Left ventricle myocardium inferior (tissue), 1 donor: ENCODE data around the gene KRTAP5-7. TPM values are rescaled to one million over a fixed set of nuclear protein-coding genes. Genes with fewer than 3 reads are reported as not detected.

Experiments used
- DNase-seq: peaks from one replicate; pipeline ENCODE4 v3.0.0-alpha.2; 2020
- H3K27ac ChIP-seq: fragments of 200-600 bp; replicated peaks from 2 replicates; pipeline ENCODE4 v1.8.0; 2021
- H3K27me3 ChIP-seq: fragments of 200-600 bp; 2 replicates; pipeline ENCODE4 v1.8.0; 2021; ENCODE audit warnings: low read depth
- H3K36me3 ChIP-seq: fragments of 200-600 bp; 2 replicates; pipeline ENCODE4 v1.8.0; 2021
- H3K4me1 ChIP-seq: fragments of 200-600 bp; 2 replicates; pipeline ENCODE4 v1.8.0; 2021
- H3K4me3 ChIP-seq: fragments of 200-600 bp; 2 replicates; pipeline ENCODE4 v1.8.0; 2021; ENCODE audit warnings: mild to moderate bottlenecking, moderate library complexity
- H3K9me3 ChIP-seq: fragments of 200-600 bp; replicated peaks from 2 replicates; pipeline ENCODE4 v1.8.0; 2021
- intact Hi-C: fragments of 100-400 bp; cut with micrococcal nuclease; formaldehyde crosslinking; loops from one replicate; pipeline ENCODE4 v1.11.0; 2022
- total RNA-seq: library from RNA; stranded (reverse); fragmentation: NEBNext Ultra II Directional; extraction: Animal tissue kit (Norgen Biotek cat#: 25700); gene quantifications from one replicate; pipeline ENCODE4 v1.2.1, GENCODE V29; 2021
- TF ChIP-seq, protein P1 (sequence below): fragments of 200-600 bp; IDR thresholded peaks from 2 replicates; pipeline ENCODE4 v1.8.0; 2021; ENCODE audit warnings: antibody characterized with exemption, mild to moderate bottlenecking, borderline replicate concordance
- donor health status: DM: no; HTN: yes; CAD: no; lungs with severe emphysema.

Gene KRTAP5-7
- total RNA-seq, 1 donor from 2014 or later = not detected

DNA sequence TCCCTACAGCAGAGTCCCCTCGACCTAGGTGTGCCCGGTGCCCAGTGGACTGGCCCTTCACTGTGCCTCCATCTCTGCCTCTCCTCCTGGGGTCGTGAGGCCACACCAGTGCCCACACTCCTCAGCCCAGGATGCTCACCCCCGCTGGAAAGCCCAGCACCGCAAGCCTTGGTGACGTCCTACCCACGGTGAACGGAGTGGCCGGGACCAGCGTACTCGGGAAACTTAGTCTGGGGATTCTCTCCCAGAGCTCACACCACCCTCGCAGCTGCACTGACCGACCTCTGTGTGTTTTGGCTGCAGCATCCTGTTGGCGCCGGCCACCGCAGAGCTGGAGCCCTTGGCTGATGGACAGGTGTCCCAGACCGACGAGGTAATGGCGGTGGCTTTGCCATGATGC lies 35.5 kb upstream of the KRTAP5-7 start:
- Histone ChIP-seq H3K27me3 (no peaks in the 10 kb centered on the region), H3K36me3 (peaks cover 65% of the 10 kb centered on the region), H3K9me3 (no peaks in the 10 kb centered on the region), H3K27ac (no peak overlapping the region), H3K4me1 (peaks cover 9% of the 10 kb centered on the region), H3K4me3 (no peak overlapping the region)
- intact Hi-C loops = no loop called here
- TF ChIP-seq, protein P1, sequence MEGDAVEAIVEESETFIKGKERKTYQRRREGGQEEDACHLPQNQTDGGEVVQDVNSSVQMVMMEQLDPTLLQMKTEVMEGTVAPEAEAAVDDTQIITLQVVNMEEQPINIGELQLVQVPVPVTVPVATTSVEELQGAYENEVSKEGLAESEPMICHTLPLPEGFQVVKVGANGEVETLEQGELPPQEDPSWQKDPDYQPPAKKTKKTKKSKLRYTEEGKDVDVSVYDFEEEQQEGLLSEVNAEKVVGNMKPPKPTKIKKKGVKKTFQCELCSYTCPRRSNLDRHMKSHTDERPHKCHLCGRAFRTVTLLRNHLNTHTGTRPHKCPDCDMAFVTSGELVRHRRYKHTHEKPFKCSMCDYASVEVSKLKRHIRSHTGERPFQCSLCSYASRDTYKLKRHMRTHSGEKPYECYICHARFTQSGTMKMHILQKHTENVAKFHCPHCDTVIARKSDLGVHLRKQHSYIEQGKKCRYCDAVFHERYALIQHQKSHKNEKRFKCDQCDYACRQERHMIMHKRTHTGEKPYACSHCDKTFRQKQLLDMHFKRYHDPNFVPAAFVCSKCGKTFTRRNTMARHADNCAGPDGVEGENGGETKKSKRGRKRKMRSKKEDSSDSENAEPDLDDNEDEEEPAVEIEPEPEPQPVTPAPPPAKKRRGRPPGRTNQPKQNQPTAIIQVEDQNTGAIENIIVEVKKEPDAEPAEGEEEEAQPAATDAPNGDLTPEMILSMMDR = no peak
- no peak for DNase-seq

DNA sequence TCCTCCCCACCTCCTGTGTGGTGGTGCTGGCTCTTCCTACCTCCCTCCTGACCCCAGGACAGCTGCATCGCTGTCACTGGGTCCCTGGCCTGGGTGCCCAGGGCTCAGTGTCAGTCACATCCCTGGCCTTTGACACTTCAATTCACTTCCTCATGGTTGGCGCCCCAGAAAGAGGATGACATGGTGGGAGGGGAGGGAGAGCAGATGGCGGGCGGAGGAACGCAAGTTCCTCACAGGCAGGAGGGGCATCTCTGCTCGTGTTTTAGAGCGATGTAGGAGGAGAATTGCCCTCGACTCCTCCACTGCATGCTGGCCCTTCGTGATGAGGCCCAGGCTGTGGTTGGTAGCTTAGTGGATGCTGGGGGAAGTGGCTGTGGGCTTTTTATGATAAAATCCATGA lies 35.1 kb upstream of the KRTAP5-7 start:
- H3K9me3 ChIP-seq = no peaks in the 10 kb centered on the region
- H3K36me3 ChIP-seq = peaks cover 68% of the 10 kb centered on the region
- H3K4me1 ChIP-seq = peaks cover 9% of the 10 kb centered on the region
- no peak for DNase-seq
- TF ChIP-seq, protein P1 = no peak
- no peak overlapping the region for H3K27ac ChIP-seq
- H3K4me3 ChIP-seq = no peak overlapping the region
- H3K27me3 ChIP-seq = no peaks in the 10 kb centered on the region
- intact Hi-C loops = no loop called here

DNA sequence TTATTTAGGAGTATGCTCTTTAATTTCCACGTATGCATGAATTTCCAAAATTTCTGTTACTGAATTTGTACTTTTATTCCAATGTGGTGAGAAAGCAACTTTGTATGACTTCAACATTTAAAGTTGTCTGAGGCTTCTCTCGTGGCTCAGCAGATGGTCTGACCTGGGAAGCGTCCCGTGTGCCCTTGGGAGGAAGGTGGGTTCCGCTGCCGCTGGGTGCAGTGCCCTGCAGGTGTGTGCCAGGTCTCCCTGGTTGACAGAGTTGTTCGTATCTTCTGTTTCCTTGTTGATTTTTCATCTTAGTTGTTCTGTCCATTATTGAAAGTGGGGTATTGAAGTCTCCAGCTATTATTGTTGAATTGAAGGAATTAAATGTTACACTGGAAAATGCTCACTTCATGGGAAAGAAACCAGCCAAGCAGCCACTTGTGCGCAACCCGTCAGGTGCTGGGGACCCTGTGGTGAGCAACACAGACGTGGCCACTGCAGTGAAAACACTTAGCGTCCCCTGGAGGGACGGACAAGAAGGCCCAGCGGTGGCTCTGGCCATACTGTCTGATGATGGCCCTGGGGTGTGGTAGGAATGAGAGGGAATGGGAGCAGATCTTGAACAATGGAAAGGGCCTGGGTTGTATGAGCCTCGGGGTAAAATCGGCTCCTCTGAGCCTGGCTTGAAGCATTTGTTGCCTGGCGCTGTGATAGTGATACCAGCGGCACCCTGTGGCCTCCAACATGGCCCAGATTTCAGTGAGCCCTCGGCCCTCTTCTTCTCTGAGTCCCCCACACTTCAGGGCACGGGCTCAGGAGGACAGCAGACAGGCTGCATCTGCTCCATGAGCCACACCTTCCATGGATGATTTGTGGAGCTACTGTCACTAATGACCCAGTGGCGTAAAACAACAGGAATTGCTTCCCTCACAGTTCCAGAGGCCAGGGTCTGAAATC lies 31.5 kb upstream of the KRTAP5-7 start:
- Histone ChIP-seq H3K27ac (no peak overlapping the region), H3K9me3 (no peaks in the 10 kb centered on the region), H3K27me3 (no peaks in the 10 kb centered on the region), H3K4me3 (no peak overlapping the region), H3K36me3 (peaks cover 93% of the 10 kb centered on the region), H3K4me1 (peaks cover 14% of the 10 kb centered on the region)
- TF ChIP-seq, protein P1 = no peak
- intact Hi-C loops = no loop called here
- no peak for DNase-seq

DNA sequence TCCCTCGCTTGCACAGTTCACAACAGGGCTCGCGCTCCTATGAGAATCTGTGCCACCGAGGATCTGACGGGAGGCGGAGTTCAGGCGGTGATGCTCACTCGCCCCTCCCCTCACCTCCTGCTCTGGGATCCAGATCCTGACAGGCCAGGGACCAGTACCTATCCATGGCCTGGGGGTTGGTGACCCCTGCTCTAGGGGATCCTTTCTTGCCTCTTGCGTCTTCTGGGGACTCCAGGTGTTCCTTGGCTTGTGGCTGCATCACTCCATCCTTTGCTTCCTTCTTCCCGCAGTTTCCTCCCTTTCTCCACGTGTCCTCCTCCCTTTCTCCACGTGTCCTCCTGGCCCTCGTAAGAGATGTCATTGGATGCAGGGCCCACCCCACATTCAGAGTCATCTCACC lies 30.6 kb upstream of the KRTAP5-7 start:
- TF ChIP-seq, protein P1 = no peak
- intact Hi-C loops = no loop called here
- no peak overlapping the region for H3K27ac ChIP-seq

DNA sequence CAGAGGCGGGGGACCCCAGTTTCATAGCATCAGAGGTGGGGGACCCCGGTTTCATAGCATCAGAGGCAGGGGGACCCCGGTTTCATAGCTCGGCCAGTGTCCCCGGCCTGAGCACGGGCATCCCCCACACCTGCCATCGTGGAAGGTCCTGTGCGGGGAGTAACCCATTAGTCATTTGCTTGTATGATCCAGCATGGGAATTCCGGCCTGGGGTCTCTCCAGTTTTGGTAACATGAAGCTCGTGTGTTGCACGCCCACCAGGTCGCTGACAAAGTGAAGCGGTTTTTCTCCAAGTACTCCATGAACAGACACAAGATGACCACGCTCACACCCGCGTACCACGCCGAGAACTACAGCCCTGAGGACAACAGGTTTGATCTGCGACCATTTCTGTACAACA lies 29.0 kb upstream of the KRTAP5-7 start:
- DNase-seq = no peak
- Histone ChIP-seq H3K36me3 (peaks cover 81% of the 10 kb centered on the region), H3K27ac (no peak overlapping the region), H3K4me1 (peaks cover 20% of the 10 kb centered on the region), H3K27me3 (no peaks in the 10 kb centered on the region), H3K9me3 (no peaks in the 10 kb centered on the region), H3K4me3 (no peak overlapping the region)
- intact Hi-C loops = no loop called here
- TF ChIP-seq, protein P1 = no peak

More for the DNA sequence above, 30.6 kb upstream of the KRTAP5-7 start:
- Histone ChIP-seq H3K27me3 (no peaks in the 10 kb centered on the region), H3K9me3 (no peaks in the 10 kb centered on the region), H3K4me3 (no peak overlapping the region), H3K36me3 (peaks cover 91% of the 10 kb centered on the region), H3K4me1 (peaks cover 20% of the 10 kb centered on the region)
- DNase-seq = no peak
